ENCODE measurements around the gene TRERF1.

- TF ChIP-seq CTCF (IDR thresholded peaks at IDR 0.05) (no peak), POLR2AphosphoS5 (IDR thresholded peaks at IDR 0.05) (no peak), POLR2A (IDR thresholded peaks at IDR 0.05) (no peak)
These were observed 200.2 kb downstream of the TRERF1 start for GRCh38 chr6:42251500-42251899.

Data from suprapubic skin (tissue), 4 donors.